HG03457 (cell line): ENCODE results near the gene GAS5.

Experiments used
- ATAC-seq: cut with Tn5 transposase; IDR thresholded peaks from one replicate; pipeline ENCODE4 v1.9.1; 2021; ENCODE audit warnings: moderate number of reproducible peaks; ENCODE audit not compliant: unreplicated experiment

The GAS5 gene

GRCh38 chr1:173832748-173833147, 35.0 kb downstream of the GAS5 start:
- no peak for ATAC-seq

GRCh38 chr1:173827611-173828010, 40.2 kb downstream of the GAS5 start:
- ATAC-seq, result no peak

GRCh38 chr1:173824315-173825081, 43.3 kb downstream of the GAS5 start, which contains the start of the genes CENPL and DARS2:
Gene CENPL, minus strand, starts transcription at chr1:173824883. Its CDS starts 13,584 bp downstream, at chr1:173811299.
Gene DARS2, plus strand, starts transcription at chr1:173824673. Its CDS starts 557 bp downstream, at chr1:173825230.
- peak; percentile 81 for ATAC-seq

GRCh38 chr1:173823781-173824314, 43.9 kb downstream of the GAS5 start:
- peak; percentile 33 for ATAC-seq

GRCh38 chr1:173821680-173822079, 46.1 kb downstream of the GAS5 start:
- ATAC-seq, result no peak

GRCh38 chr1:173818459-173818858, 49.3 kb downstream of the GAS5 start:
- ATAC-seq, result no peak
